IMR-90 (cell line): Measurements from ENCODE around the gene GIT2. TPM values are rescaled to one million over a fixed set of nuclear protein-coding genes. Genes with fewer than 3 reads are reported as not detected.
"Not testable (repeated sequence)": the region's sequence is repeated elsewhere in the genome, so short reads cannot be mapped to it uniquely, and the experiment has no call there.

Source experiments
- ATAC-seq: fragments of 200-7000 bp; cut with Tn5 transposase; 2 replicates; pipeline ENCODE4 v1.9.1; 2020; ENCODE audit warnings: low read depth, mild to moderate bottlenecking, moderate library complexity
- BruUV-seq: library from RNA; stranded (reverse); fragments of 400-500 nt; replicated peaks from 2 replicates; lab custom pipeline; 2021; lab: Mats Ljungman, UMichigan
- CTCF ChIA-PET: fragments of 300-600 bp; formaldehyde crosslinking; extraction: SDS; loops from one replicate; lab custom pipeline; 2021; ENCODE audit warnings: antibody characterized with exemption; lab: Yijun Ruan, JAX
- POLR2A ChIA-PET: fragments of 300-600 bp; sonication (Branson Sonifier 250); formaldehyde crosslinking; loops from one replicate; lab custom pipeline; 2022; ENCODE audit warnings: antibody characterized with exemption; ENCODE audit not compliant: unreplicated experiment; lab: Charles Lee
- DNase-seq: peaks from one replicate; pipeline ENCODE4 v3.0.0; 2013
- H2AFZ ChIP-seq: replicated peaks from 2 replicates; pipeline ENCODE3; 2013; ENCODE audit warnings: low read length, mild to moderate bottlenecking; ENCODE audit not compliant: poor library complexity
- H2AK5ac ChIP-seq: 2 replicates; pipeline ENCODE4 v1.6.1; 2013; ENCODE audit warnings: low read depth, low read length, inconsistent platforms
- H2AK9ac ChIP-seq: replicated peaks from 2 replicates; pipeline ENCODE3; 2013; ENCODE audit warnings: mild to moderate bottlenecking, low read depth, low read length, moderate library complexity; ENCODE audit not compliant: poor library complexity
- H2BK120ac ChIP-seq: 2 replicates; pipeline ENCODE4 v1.6.1; 2013; ENCODE audit warnings: low read depth, low read length, inconsistent platforms
- H2BK15ac ChIP-seq: 3 replicates; pipeline ENCODE4 v1.6.1; 2013; ENCODE audit warnings: low read depth, low read length, inconsistent platforms
- H2BK20ac ChIP-seq: 2 replicates; pipeline ENCODE4 v1.6.1; 2013; ENCODE audit warnings: low read depth, mild to moderate bottlenecking, inconsistent platforms, low read length, moderate library complexity
- H2BK5ac ChIP-seq: 2 replicates; pipeline ENCODE4 v1.6.1; 2013; ENCODE audit warnings: mild to moderate bottlenecking, low read depth, low read length, inconsistent platforms; ENCODE audit not compliant: poor library complexity, severe bottlenecking
- H3K14ac ChIP-seq: replicated peaks from 2 replicates; pipeline ENCODE4 v1.6.1; 2013; ENCODE audit warnings: low read depth, low read length, inconsistent platforms
- H3K18ac ChIP-seq: 2 replicates; pipeline ENCODE4 v1.6.1; 2013; ENCODE audit warnings: low read depth, low read length, control low read depth
- H3K23ac ChIP-seq: 2 replicates; pipeline ENCODE4 v1.6.1; 2013; ENCODE audit warnings: low read depth, low read length, inconsistent platforms
- H3K27ac ChIP-seq: 2 replicates; pipeline ENCODE4 v1.5.1; 2013; ENCODE audit warnings: mild to moderate bottlenecking, control low read depth, low read length; ENCODE audit not compliant: insufficient read depth
- H3K27me3 ChIP-seq: 2 replicates; pipeline ENCODE4 v1.6.1; 2013; ENCODE audit warnings: low read length; ENCODE audit not compliant: control insufficient read depth, insufficient read depth
- H3K36me3 ChIP-seq: 2 replicates; pipeline ENCODE4 v1.6.1; 2013; ENCODE audit warnings: low read length, mixed read lengths; ENCODE audit not compliant: control insufficient read depth, insufficient read depth
- H3K4ac ChIP-seq: 2 replicates; pipeline ENCODE4 v1.6.1; 2013; ENCODE audit warnings: low read depth, low read length, inconsistent platforms
- H3K4me1 ChIP-seq: 2 replicates; pipeline ENCODE4 v1.6.1; 2013; ENCODE audit warnings: low read length, mixed read lengths; ENCODE audit not compliant: control insufficient read depth, insufficient read depth
- H3K4me2 ChIP-seq: 2 replicates; pipeline ENCODE4 v1.6.1; 2013; ENCODE audit warnings: low read depth, mild to moderate bottlenecking, control low read depth, low read length, moderate library complexity
- H3K4me3 ChIP-seq: 2 replicates; pipeline ENCODE4 v1.5.1; 2013; ENCODE audit warnings: low read depth, mild to moderate bottlenecking, control low read depth, low read length, moderate library complexity; ENCODE audit not compliant: insufficient read depth
- H3K56ac ChIP-seq: 2 replicates; pipeline ENCODE4 v1.6.1; 2013; ENCODE audit warnings: low read length, inconsistent platforms; ENCODE audit not compliant: insufficient read depth; ENCODE audit errors: extremely low read depth
- H3K79me1 ChIP-seq, 2 experiments: 2 replicates each; pipeline ENCODE4 v1.6.1; 2013; ENCODE audit warnings: low read length in 2 of 2, inconsistent platforms in 1 of 2, low read depth in 1 of 2
- H3K9ac ChIP-seq: 2 replicates; pipeline ENCODE4 v1.6.1; 2013; ENCODE audit warnings: low read depth, low read length, control low read depth
- H3K9me1 ChIP-seq: 2 replicates; pipeline ENCODE4 v1.6.1; 2013; ENCODE audit warnings: low read length, inconsistent platforms; ENCODE audit not compliant: insufficient read depth
- H3K9me3 ChIP-seq: 2 replicates; pipeline ENCODE4 v1.6.1; 2013; ENCODE audit warnings: low read length; ENCODE audit not compliant: control insufficient read depth, insufficient read depth
- H4K20me1 ChIP-seq: 2 replicates; pipeline ENCODE4 v1.6.1; 2013; ENCODE audit warnings: low read length, inconsistent platforms; ENCODE audit not compliant: insufficient read depth
- H4K5ac ChIP-seq: 2 replicates; pipeline ENCODE4 v1.6.1; 2013; ENCODE audit warnings: mild to moderate bottlenecking, low read depth, low read length, control low read depth
- H4K8ac ChIP-seq, 2 experiments: 2 replicates each; pipeline ENCODE4 v1.6.1; 2013; ENCODE audit warnings: low read depth in 2 of 2, low read length in 2 of 2, control low read depth in 1 of 2, inconsistent platforms in 1 of 2
- H4K91ac ChIP-seq: 2 replicates; pipeline ENCODE4 v1.6.1; 2013; ENCODE audit warnings: low read depth, low read length, inconsistent platforms; ENCODE audit not compliant: insufficient read depth
- WGBS, 2 experiments: methylation state at CpG; one replicate each; pipeline versions ENCODE4 v1.1.5 to v1.1.7; 2013; ENCODE audit warnings: missing lambda C conversion rate in 2 of 2; ENCODE audit not compliant: insufficient read length in 1 of 2; ENCODE audit errors: extremely low coverage in 2 of 2; 5-methylcytosine and 5-hydroxymethylcytosine counted together
- dilution Hi-C: fragments of 300-500 bp; cut with HindIII; formaldehyde crosslinking; loops from one replicate; pipeline ENCODE4 v1.14.3; 2018; ENCODE audit warnings: low sequenced_read_pairs; ENCODE audit not compliant: unreplicated experiment
- in situ Hi-C: fragments of 300-500 bp; cut with MboI; formaldehyde crosslinking; loops from 3 replicates; pipeline ENCODE4 v1.14.3; 2019; ENCODE audit warnings: low sequenced_read_pairs, inconsistent platforms, mixed read lengths
- intact Hi-C: fragments of 100-400 bp; cut with micrococcal nuclease; formaldehyde crosslinking; loops from 2 replicates; pipeline ENCODE4 v1.10.0; 2022
- polyA plus RNA-seq, 3 experiments: library from polyadenylated mRNA; depleted of rRNA; stranded (reverse); fragments of >200 nt; gene quantifications; 2 replicates each; pipeline ENCODE4 v1.2.3, GENCODE V29; 2012; ENCODE audit warnings: low replicate concordance in 1 of 3
- total RNA-seq: library from RNA; depleted of rRNA; stranded (reverse); fragments of >200 nt; gene quantifications from 2 replicates; pipeline ENCODE4 v1.2.3, GENCODE V29; 2012

Gene GIT2
- total and polyA plus RNA-seq, 2 of the 4 experiments (the other 2 are of a cell fraction), result 48.0 to 71.9 TPM

DNA sequence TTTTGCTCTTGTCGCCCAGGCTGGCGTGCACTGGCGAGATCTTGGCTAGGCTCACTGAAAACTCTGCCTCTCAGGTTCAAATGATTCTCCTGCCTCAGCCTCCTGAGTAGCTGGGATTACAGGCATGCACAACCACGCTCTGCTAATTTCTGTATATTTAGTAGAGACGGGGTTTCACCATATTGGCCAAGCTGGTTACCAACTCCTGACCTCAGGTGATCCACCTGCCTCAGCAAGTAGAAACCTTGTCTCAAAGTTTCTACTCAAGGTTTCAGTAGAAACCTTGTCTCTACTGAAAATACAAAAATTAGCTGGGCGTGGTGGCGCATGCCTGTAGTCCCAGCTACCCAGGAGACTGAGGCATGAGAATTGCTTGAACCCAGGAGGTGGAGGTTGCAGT is 104.4 kb downstream of the GIT2 start:
- H3K18ac ChIP-seq, H2AK5ac ChIP-seq, DNase-seq, H3K23ac ChIP-seq, dilution Hi-C loops, ATAC-seq, H4K20me1 ChIP-seq, BruUV-seq, H2AFZ ChIP-seq, H2AK9ac ChIP-seq, H2BK120ac ChIP-seq, H3K56ac ChIP-seq, H3K27me3 ChIP-seq, H3K9ac ChIP-seq, POLR2A ChIA-PET, H3K79me1 ChIP-seq, H3K4me2 ChIP-seq, H2BK5ac ChIP-seq, H3K14ac ChIP-seq, H3K9me3 ChIP-seq, in situ Hi-C loops, H4K8ac ChIP-seq, H4K5ac ChIP-seq, H3K9me1 ChIP-seq, H3K27ac ChIP-seq, H2BK20ac ChIP-seq, H3K4me3 ChIP-seq, H3K4ac ChIP-seq, H2BK15ac ChIP-seq, H3K4me1 ChIP-seq, H4K91ac ChIP-seq, intact Hi-C loops, H3K36me3 ChIP-seq: not testable (repeated sequence)
- 94% methylated on average over 3 of the region's 7 CpGs; no CpG with 5 or more reads in 1 of the 2 experiments for WGBS, 2 experiments
- CTCF ChIA-PET, result interaction anchor here (1.4 kb wide), 1 partner anchor 46 kb away, joined by 4 read pairs; no protein-coding TSS in a partner anchor
